Left ventricle myocardium inferior (tissue), 1 donor: ENCODE results near the gene NAA80. TPM values are rescaled to one million over a fixed set of nuclear protein-coding genes. Genes with fewer than 3 reads are reported as not detected.
"Not testable (repeated sequence)": the region's sequence is repeated elsewhere in the genome, so short reads cannot be mapped to it uniquely, and the experiment has no call there.

Source experiments
- DNase-seq: peaks from one replicate; pipeline ENCODE4 v3.0.0-alpha.2; 2020
- H3K27ac ChIP-seq: fragments of 200-600 bp; replicated peaks from 2 replicates; pipeline ENCODE4 v1.8.0; 2021
- H3K27me3 ChIP-seq: fragments of 200-600 bp; 2 replicates; pipeline ENCODE4 v1.8.0; 2021; ENCODE audit warnings: low read depth
- H3K36me3 ChIP-seq: fragments of 200-600 bp; 2 replicates; pipeline ENCODE4 v1.8.0; 2021
- H3K4me1 ChIP-seq: fragments of 200-600 bp; 2 replicates; pipeline ENCODE4 v1.8.0; 2021
- H3K4me3 ChIP-seq: fragments of 200-600 bp; 2 replicates; pipeline ENCODE4 v1.8.0; 2021; ENCODE audit warnings: mild to moderate bottlenecking, moderate library complexity
- H3K9me3 ChIP-seq: fragments of 200-600 bp; replicated peaks from 2 replicates; pipeline ENCODE4 v1.8.0; 2021
- CTCF ChIP-seq: fragments of 200-600 bp; IDR thresholded peaks from 2 replicates; pipeline ENCODE4 v1.8.0; 2021; ENCODE audit warnings: antibody characterized with exemption, mild to moderate bottlenecking, borderline replicate concordance
- intact Hi-C: fragments of 100-400 bp; cut with micrococcal nuclease; formaldehyde crosslinking; loops from one replicate; pipeline ENCODE4 v1.11.0; 2022
- total RNA-seq: library from RNA; stranded (reverse); fragmentation: NEBNext Ultra II Directional; extraction: Animal tissue kit (Norgen Biotek cat#: 25700); gene quantifications from one replicate; pipeline ENCODE4 v1.2.1, GENCODE V29; 2021
- donor health status: DM: no; HTN: yes; CAD: no; lungs with severe emphysema.

The NAA80 gene
- total RNA-seq, 1 donor from 2014 or later, result 5.3 TPM

GRCh38 chr3:50274371-50275104 is 24.7 kb downstream of the NAA80 start:
- intact Hi-C loops, result loop anchor here (5.0 to 10.0 kb wide), 2 partner anchors 47 to 80 kb away; partner anchors contain the start of gene GNAT1
- Histone ChIP-seq H3K27ac (no peak overlapping the region), H3K4me1 (peaks cover 57% of the 10 kb centered on the region), H3K27me3 (peaks cover 31% of the 10 kb centered on the region), H3K9me3 (no peaks in the 10 kb centered on the region), H3K36me3 (no peaks in the 10 kb centered on the region), H3K4me3 (peak overlapping the region; percentile 55)
- peak; percentile 63 for DNase-seq
- peak; percentile 78 for TF ChIP-seq CTCF

- Histone ChIP-seq H3K4me1 (peaks cover 57% of the 10 kb centered on the region), H3K27me3 (peaks cover 31% of the 10 kb centered on the region), H3K4me3 (peak overlapping the region; percentile 55), H3K27ac (no peak overlapping the region), H3K9me3 (no peaks in the 10 kb centered on the region), H3K36me3 (no peaks in the 10 kb centered on the region)
- no peak for TF ChIP-seq CTCF
- intact Hi-C loops, result loop anchor here (5.0 to 10.0 kb wide), 2 partner anchors 46 to 79 kb away; partner anchors contain the start of gene GNAT1
- DNase-seq, result no peak
Measured at GRCh38 chr3:50273689-50274065, 25.5 kb downstream of the NAA80 start.

- peak; percentile 85 for DNase-seq
- Histone ChIP-seq H3K9me3 (no peaks in the 10 kb centered on the region), H3K27ac (peak overlapping the region; percentile 12), H3K27me3 (peaks cover 31% of the 10 kb centered on the region), H3K4me1 (peaks cover 57% of the 10 kb centered on the region), H3K36me3 (no peaks in the 10 kb centered on the region), H3K4me3 (peak overlapping the region; percentile 55)
- TF ChIP-seq CTCF, result peak; percentile 97
- intact Hi-C loops, result loop anchor here (5.0 to 10.0 kb wide), 2 partner anchors 46 to 78 kb away; partner anchors contain the start of gene GNAT1
Measured at GRCh38 chr3:50272911-50273688, 26.1 kb downstream of the NAA80 start.

- H3K4me3 ChIP-seq, result peak overlapping the region; percentile 55
- intact Hi-C loops, result loop anchor here (5.0 to 10.0 kb wide), 2 partner anchors 45 to 78 kb away; partner anchors contain the start of gene GNAT1
- H3K9me3 ChIP-seq, H3K27ac ChIP-seq, H3K36me3 ChIP-seq, DNase-seq: not testable (repeated sequence)
- H3K4me1 ChIP-seq, result peaks cover 57% of the 10 kb centered on the region
- peaks cover 31% of the 10 kb centered on the region for H3K27me3 ChIP-seq
Measured at GRCh38 chr3:50272538-50272910, 26.7 kb downstream of the NAA80 start.

GRCh38 chr3:50271314-50271936 is 27.8 kb downstream of the NAA80 start:
- H3K9me3 ChIP-seq, result no peaks in the 10 kb centered on the region
- H3K4me1 ChIP-seq, result peaks cover 68% of the 10 kb centered on the region
- no peak for TF ChIP-seq CTCF
- peaks cover 28% of the 10 kb centered on the region for H3K27me3 ChIP-seq
- no peaks in the 10 kb centered on the region for H3K36me3 ChIP-seq
- H3K27ac ChIP-seq, result no peak overlapping the region
- intact Hi-C loops, result loop anchor here (5.0 to 10.0 kb wide), 2 partner anchors 44 to 77 kb away; partner anchors contain the start of gene GNAT1
- no peak overlapping the region for H3K4me3 ChIP-seq
- no peak for DNase-seq
